Stimulated activated naive CD8-positive, alpha-beta T cell treated with anti-CD3 and anti-CD28 coated beads, Interleukin-15, Interleukin-2, amounts not matched to agents 100 ng/mL and 50 ng/mL, for 24 hours (primary cell): ENCODE data around the gene MVB12B.

Experiments used
- H3K27ac Mint-ChIP-seq: one replicate; pipeline ENCODE4 v1.8.0; 2021; ENCODE audit warnings: mild to moderate bottlenecking, mixed read lengths
- H3K27me3 Mint-ChIP-seq: one replicate; pipeline ENCODE4 v1.8.0; 2021; ENCODE audit warnings: mixed read lengths
- H3K36me3 Mint-ChIP-seq: one replicate; pipeline ENCODE4 v1.8.0; 2021; ENCODE audit warnings: low read depth, mixed read lengths
- H3K4me1 Mint-ChIP-seq: one replicate; pipeline ENCODE4 v1.8.0; 2021; ENCODE audit warnings: low read depth, mixed read lengths
- H3K4me3 Mint-ChIP-seq: one replicate; pipeline ENCODE4 v1.8.0; 2021; ENCODE audit warnings: mild to moderate bottlenecking, mixed read lengths
- H3K9me3 Mint-ChIP-seq: one replicate; pipeline ENCODE4 v1.8.0; 2021; ENCODE audit warnings: mixed read lengths

Gene MVB12B

DNA sequence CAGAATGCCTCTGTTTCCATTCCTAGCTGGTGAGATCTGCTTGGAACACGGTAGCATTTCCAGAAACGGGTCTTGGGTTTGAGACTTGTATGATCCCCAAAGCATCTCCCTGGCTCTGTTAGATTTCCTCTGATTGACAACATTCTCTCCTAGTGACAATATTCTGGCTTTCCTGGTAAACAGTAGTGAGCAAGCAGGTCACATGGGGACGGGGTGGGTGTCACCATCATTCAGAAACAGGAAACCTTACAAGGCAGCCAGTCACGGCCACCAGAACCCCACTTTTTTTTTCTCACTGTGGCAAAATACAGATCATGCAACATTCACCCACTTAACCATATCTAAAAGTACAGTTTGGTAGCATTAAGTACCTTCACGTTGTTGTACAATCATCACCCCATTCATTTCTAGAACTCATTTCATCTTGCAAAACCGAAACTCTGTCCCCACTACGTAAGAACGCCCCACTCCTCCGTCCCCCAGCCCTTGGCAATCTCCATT, 197.0 kb downstream of the MVB12B start:
- Mint-ChIP-seq H3K36me3 (no peaks in the 10 kb centered on the region), H3K4me1 (peaks cover 36% of the 10 kb centered on the region), H3K4me3 (peak overlapping the region; percentile 21), H3K9me3 (no peaks in the 10 kb centered on the region), H3K27me3 (peaks cover 22% of the 10 kb centered on the region), H3K27ac (peak overlapping the region; percentile 29)

DNA sequence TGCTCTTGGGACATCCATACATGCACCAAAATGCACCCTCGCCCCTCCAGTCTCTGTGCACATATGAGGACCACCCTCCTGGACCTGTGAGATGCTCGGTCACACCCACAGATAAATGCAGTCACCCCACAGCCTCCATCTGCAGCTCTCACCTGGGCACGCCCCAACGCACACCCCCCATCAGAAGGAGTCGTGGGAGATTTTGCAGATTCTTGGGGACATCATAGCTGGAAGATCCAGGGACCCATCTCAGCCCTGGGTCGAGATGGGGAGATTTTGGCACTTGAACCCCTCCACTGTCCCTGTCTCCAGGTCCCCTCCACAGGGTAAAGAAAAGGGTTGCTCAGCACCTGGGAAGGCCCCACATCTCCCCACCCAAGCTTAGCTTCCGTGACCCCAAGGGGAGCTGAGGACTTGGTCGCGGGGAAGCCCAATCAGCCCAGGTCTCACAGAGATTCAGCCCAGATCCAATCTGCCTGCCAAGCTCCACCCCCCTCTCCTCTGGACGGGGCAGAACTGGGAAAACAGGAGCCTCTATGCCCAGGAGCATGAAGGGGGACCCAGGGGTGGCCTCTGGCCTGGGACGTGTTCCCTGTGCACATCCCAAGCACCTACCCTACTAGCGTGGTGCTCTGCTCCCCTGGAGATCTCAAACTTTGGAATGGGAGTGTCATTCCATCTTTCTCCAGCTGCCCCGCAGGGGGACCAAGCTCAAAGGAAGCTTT, 197.9 kb downstream of the MVB12B start:
- H3K9me3 Mint-ChIP-seq: no peaks in the 10 kb centered on the region
- peaks cover 27% of the 10 kb centered on the region for H3K4me1 Mint-ChIP-seq
- peaks cover 17% of the 10 kb centered on the region for H3K27me3 Mint-ChIP-seq
- H3K27ac Mint-ChIP-seq: peak overlapping the region; percentile 29
- H3K36me3 Mint-ChIP-seq: no peaks in the 10 kb centered on the region
- H3K4me3 Mint-ChIP-seq: no peak overlapping the region

DNA sequence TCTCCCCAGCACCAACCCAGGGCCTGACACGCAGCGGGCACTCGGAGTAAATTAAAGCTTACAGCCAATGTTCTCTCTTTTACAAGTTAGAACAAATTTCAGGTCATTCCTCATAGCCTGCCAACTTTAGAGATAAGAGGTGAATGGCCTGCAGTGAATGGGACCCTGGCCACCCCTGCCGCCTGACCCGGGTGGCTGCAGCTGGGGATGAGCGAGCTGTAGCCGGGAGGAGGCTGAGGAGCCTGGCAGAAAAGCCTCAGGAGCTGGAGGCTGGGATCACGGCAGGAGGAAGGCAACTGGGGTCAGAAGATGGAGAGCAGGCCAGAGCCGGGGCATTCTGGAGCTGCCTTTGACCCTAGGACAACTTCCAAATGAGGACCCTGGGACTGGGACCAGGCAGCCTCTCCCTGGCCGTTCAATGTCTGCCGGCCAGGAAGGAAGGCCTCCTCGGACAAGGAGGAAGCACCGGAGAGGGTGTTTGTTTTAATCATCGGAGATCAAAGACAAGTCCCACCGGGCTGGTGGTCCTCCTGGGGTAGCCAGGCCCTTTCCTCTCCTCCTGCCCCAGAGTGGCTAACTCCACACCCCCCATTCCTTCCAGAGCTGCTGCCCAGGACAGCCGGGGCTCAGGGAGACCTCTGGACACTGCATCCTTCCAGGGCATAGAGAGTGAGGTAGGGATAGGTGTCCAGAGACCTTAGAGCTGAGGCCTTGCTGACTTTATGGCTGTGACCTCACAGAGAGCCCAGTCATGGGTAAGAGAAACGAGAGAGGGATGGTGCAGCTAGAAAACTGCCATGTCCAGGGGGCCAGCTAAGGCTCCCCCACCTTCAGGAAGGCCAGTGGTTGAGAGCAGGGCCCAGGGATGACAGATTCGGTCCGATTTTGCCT, 199.8 kb downstream of the MVB12B start:
- Mint-ChIP-seq H3K9me3 (no peaks in the 10 kb centered on the region), H3K36me3 (no peaks in the 10 kb centered on the region), H3K4me3 (no peak overlapping the region), H3K27me3 (peaks cover 15% of the 10 kb centered on the region), H3K4me1 (peaks cover 24% of the 10 kb centered on the region), H3K27ac (no peak overlapping the region)

- H3K27me3 Mint-ChIP-seq: peaks cover 15% of the 10 kb centered on the region
Measured at GRCh38 chr9:126527109-126527825, 200.6 kb downstream of the MVB12B start.

GRCh38 chr9:126528111-126528510, 201.5 kb downstream of the MVB12B start:
- H3K27ac Mint-ChIP-seq: no peak overlapping the region

More at GRCh38 chr9:126527109-126527825, 200.6 kb downstream of the MVB12B start:
- Mint-ChIP-seq H3K36me3 (no peaks in the 10 kb centered on the region), H3K4me1 (peaks cover 24% of the 10 kb centered on the region), H3K9me3 (no peaks in the 10 kb centered on the region), H3K27ac (no peak overlapping the region), H3K4me3 (no peak overlapping the region)

GRCh38 chr9:126528915-126529314, 202.3 kb downstream of the MVB12B start:
- H3K36me3 Mint-ChIP-seq: no peaks in the 10 kb centered on the region
- H3K4me1 Mint-ChIP-seq: peaks cover 8% of the 10 kb centered on the region
- no peaks in the 10 kb centered on the region for H3K9me3 Mint-ChIP-seq
- H3K27ac Mint-ChIP-seq: no peak overlapping the region
- peaks cover 15% of the 10 kb centered on the region for H3K27me3 Mint-ChIP-seq
- no peak overlapping the region for H3K4me3 Mint-ChIP-seq

More at GRCh38 chr9:126528111-126528510, 201.5 kb downstream of the MVB12B start:
- peaks cover 15% of the 10 kb centered on the region for H3K27me3 Mint-ChIP-seq
- H3K36me3 Mint-ChIP-seq: no peaks in the 10 kb centered on the region
- H3K9me3 Mint-ChIP-seq: no peaks in the 10 kb centered on the region
- peaks cover 16% of the 10 kb centered on the region for H3K4me1 Mint-ChIP-seq
- no peak overlapping the region for H3K4me3 Mint-ChIP-seq

- no peak overlapping the region for H3K4me3 Mint-ChIP-seq
- H3K4me1 Mint-ChIP-seq: no peaks in the 10 kb centered on the region
- no peaks in the 10 kb centered on the region for H3K9me3 Mint-ChIP-seq
- H3K27me3 Mint-ChIP-seq: peaks cover 12% of the 10 kb centered on the region
- H3K36me3 Mint-ChIP-seq: no peaks in the 10 kb centered on the region
- H3K27ac Mint-ChIP-seq: no peak overlapping the region
Measured at GRCh38 chr9:126531035-126531571, 204.5 kb downstream of the MVB12B start.

DNA sequence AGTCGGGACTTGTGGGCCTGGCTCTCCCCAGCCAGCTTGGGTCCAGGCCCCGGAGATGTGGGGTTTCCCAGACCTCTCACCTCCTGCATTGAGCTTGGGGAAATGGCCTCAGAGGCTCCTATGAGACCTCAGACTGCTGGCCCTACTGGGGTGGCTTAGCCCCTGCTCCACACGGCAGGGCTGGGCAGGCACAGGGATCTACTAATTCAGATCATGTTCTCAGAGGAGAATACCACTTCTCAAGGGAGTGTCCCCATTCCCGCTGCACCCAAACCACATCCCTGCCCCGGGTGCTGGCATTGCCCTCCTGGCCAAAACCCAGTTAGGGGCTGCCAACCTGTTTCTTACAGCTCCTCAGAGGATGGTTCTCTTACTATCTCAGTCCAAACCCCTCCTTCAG, 205.0 kb downstream of the MVB12B start:
- H3K4me3 Mint-ChIP-seq: no peak overlapping the region
- no peak overlapping the region for H3K27ac Mint-ChIP-seq
- H3K36me3 Mint-ChIP-seq: no peaks in the 10 kb centered on the region
- peaks cover 13% of the 10 kb centered on the region for H3K27me3 Mint-ChIP-seq
- no peaks in the 10 kb centered on the region for H3K4me1 Mint-ChIP-seq
- no peaks in the 10 kb centered on the region for H3K9me3 Mint-ChIP-seq

- H3K36me3 Mint-ChIP-seq: no peaks in the 10 kb centered on the region
- H3K4me1 Mint-ChIP-seq: no peaks in the 10 kb centered on the region
- no peak overlapping the region for H3K4me3 Mint-ChIP-seq
- no peaks in the 10 kb centered on the region for H3K9me3 Mint-ChIP-seq
- H3K27me3 Mint-ChIP-seq: peaks cover 18% of the 10 kb centered on the region
- H3K27ac Mint-ChIP-seq: no peak overlapping the region
Measured at GRCh38 chr9:126532019-126532462, 205.4 kb downstream of the MVB12B start.

DNA sequence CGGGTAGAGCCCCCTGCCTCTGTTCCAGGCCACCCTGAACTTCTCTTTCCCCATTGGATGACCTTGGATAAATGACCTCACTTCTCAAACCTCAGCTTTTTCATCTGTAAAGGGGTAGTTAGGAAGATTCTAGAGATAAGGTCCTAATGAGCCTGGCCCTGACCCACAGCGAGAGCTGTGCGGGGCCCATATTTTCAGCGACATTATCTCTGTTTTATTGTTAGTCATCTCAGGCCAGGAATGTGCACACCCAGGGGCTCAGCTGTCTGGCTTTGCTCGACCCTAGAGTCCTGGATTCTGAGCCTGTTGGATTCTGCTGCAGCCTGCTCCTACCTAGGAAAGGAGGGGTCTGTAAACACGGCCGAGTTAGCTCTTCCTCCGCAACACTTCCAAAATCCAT, 205.9 kb downstream of the MVB12B start:
- Mint-ChIP-seq H3K4me1 (no peaks in the 10 kb centered on the region), H3K27ac (no peak overlapping the region), H3K4me3 (no peak overlapping the region), H3K27me3 (peaks cover 18% of the 10 kb centered on the region), H3K9me3 (no peaks in the 10 kb centered on the region), H3K36me3 (no peaks in the 10 kb centered on the region)

GRCh38 chr9:126532951-126533925, 206.6 kb downstream of the MVB12B start:
- H3K27ac Mint-ChIP-seq: no peak overlapping the region
- H3K4me1 Mint-ChIP-seq: no peaks in the 10 kb centered on the region
- peak overlapping the region; percentile 2 for H3K4me3 Mint-ChIP-seq
- peaks cover 18% of the 10 kb centered on the region for H3K27me3 Mint-ChIP-seq
- no peaks in the 10 kb centered on the region for H3K9me3 Mint-ChIP-seq
- no peaks in the 10 kb centered on the region for H3K36me3 Mint-ChIP-seq

DNA sequence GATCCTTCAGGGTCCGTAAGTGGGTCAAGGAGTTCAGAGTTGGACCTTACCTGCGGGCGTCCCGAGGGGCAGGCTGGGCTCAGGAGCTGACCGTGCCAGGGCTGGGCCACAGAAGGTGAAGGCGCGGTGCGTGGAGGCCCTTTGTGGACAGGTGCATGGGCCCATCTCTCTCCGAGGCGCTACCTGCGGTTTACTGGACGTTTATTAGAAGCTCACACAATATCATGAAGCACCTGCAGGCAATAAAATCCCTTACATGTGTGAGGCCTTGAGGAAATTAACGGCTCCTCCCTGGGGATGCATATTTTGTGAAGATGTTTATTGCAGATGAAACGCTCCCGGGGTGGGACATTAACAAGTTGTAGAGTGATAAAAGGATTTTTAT, 207.3 kb downstream of the MVB12B start:
- Mint-ChIP-seq H3K27ac (no peak overlapping the region), H3K9me3 (no peaks in the 10 kb centered on the region), H3K36me3 (no peaks in the 10 kb centered on the region), H3K4me3 (no peak overlapping the region), H3K27me3 (peaks cover 15% of the 10 kb centered on the region), H3K4me1 (no peaks in the 10 kb centered on the region)

DNA sequence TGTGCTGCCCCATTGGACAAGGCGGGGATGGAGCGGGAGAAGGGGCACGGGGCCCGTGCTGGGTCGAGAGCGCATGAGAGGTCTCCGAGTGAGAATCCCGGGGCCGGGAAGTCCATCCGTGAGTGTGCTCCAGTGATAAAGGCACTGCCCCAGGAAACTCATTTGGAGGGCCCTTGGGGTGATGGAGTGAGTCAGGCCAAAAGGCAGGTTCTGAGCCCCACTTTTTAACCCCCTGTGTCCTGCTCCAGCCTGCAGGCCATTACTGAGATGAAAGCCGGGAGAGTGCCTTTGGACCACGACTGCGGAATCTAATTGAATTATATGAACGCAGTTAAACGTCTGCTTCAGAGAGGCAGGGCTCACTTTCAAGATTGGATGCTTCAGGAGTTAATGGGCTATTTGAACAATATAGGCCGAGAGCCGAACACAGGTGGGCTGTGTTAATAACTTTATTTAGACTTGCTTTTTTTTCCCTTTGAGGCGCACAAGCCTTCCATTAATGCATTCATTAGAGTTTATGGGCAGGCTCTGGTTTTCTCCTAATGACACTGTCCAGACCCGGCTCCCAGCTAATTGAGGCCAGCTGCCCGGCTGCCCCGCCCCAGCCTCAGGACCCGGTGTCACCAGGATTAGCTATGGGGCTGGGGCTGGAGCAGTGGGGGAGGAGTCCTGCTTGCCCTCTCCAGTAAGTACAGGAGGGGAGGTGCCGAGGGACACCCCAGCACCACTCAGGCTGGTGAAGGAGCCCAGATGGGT, 208.0 kb downstream of the MVB12B start:
- Mint-ChIP-seq H3K4me3 (no peak overlapping the region), H3K36me3 (no peaks in the 10 kb centered on the region), H3K4me1 (no peaks in the 10 kb centered on the region), H3K27ac (no peak overlapping the region), H3K9me3 (no peaks in the 10 kb centered on the region), H3K27me3 (peaks cover 14% of the 10 kb centered on the region)
